ENCODE results near the gene KRT3. TPM values are rescaled to one million over a fixed set of nuclear protein-coding genes. Genes with fewer than 3 reads are reported as not detected.

The KRT3 gene
- total and polyA plus RNA-seq, 9 of the 15 experiments (the other 6 are each of a cell fraction or from before 2014, with no cell fraction given) = not detected

DNA sequence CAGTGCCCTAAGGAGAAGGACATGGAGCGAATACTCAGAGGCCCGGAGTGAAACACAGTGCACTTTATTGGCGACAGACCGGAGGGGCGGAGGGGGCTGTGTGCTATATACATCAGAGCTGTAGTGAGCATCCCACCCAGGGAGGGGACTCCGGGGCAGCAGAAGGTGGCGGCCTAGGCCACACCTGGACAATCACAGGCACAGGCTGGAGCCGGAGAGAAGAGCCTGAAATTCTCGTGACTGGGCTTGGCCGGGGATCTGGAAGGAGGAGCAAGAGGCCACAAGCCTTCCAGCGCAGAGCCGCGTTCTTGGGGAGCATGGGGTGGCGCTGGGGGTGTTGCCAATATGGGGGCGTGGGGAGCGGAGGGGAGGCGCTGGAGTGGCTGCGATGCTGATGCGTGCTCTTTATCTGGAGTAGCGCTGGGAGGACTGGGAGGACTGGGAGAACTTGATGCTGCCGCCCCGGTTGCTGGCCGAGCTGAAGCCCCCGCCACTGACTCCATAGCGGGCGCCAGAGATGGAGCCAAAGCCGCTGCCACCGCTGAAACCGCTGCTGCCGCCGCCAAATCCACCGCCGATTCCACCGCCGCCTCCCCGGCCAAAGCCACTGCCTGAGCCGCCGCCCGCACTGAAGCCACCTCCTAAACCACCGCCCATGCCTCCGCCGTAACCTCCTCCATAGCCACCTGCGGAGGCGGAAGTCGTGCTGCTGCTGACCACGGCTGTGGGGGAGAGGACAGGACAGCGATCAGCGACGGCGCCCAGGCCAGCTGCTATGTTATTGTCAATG is 6.1 kb downstream of the KRT3 start (continued):
- TF ChIP-seq ETV6 (IDR thresholded peaks at IDR 0.05; ENCODE audit: borderline replicate concordance in 1 of 2, low read depth in 2 of 2, low read length in 1 of 2) = no peak
- TF ChIP-seq ETV6 (CRISPR knock-in tag; IDR thresholded peaks at IDR 0.05; ENCODE audit: borderline replicate concordance) = no peak
- no peak for TF ChIP-seq ZNF175 (CRISPR knock-in tag; IDR thresholded peaks at IDR 0.05; ENCODE audit: low read depth)
- no peak for TF ChIP-seq TOE1 (IDR thresholded peaks at IDR 0.05; ENCODE audit: borderline replicate concordance)
- no peak for TF ChIP-seq TOE1 (CRISPR knock-in tag; IDR thresholded peaks at IDR 0.05; ENCODE audit: borderline replicate concordance, low read depth)
- TF ChIP-seq TCF7L2 (IDR thresholded peaks at IDR 0.05; ENCODE audit: low read depth, low read length) = no peak
- TF ChIP-seq ZNF12 (CRISPR knock-in tag; IDR thresholded peaks at IDR 0.05) = no peak
- TF ChIP-seq, protein P1, sequence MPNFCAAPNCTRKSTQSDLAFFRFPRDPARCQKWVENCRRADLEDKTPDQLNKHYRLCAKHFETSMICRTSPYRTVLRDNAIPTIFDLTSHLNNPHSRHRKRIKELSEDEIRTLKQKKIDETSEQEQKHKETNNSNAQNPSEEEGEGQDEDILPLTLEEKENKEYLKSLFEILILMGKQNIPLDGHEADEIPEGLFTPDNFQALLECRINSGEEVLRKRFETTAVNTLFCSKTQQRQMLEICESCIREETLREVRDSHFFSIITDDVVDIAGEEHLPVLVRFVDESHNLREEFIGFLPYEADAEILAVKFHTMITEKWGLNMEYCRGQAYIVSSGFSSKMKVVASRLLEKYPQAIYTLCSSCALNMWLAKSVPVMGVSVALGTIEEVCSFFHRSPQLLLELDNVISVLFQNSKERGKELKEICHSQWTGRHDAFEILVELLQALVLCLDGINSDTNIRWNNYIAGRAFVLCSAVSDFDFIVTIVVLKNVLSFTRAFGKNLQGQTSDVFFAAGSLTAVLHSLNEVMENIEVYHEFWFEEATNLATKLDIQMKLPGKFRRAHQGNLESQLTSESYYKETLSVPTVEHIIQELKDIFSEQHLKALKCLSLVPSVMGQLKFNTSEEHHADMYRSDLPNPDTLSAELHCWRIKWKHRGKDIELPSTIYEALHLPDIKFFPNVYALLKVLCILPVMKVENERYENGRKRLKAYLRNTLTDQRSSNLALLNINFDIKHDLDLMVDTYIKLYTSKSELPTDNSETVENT (CRISPR knock-in tag; IDR thresholded peaks at IDR 0.05) = no peak
- no peak for TF ChIP-seq ELF4 (CRISPR knock-in tag; IDR thresholded peaks at IDR 0.05)
- no peak for TF ChIP-seq ZNF41 (CRISPR knock-in tag; conservative IDR thresholded peaks at IDR 0.05)
- peak in 1 of 2 experiments; percentile 64; a peak in 2 of 4 replicates for TF ChIP-seq HDAC1 (IDR thresholded peaks at IDR 0.05)
- TF ChIP-seq, protein P2, sequence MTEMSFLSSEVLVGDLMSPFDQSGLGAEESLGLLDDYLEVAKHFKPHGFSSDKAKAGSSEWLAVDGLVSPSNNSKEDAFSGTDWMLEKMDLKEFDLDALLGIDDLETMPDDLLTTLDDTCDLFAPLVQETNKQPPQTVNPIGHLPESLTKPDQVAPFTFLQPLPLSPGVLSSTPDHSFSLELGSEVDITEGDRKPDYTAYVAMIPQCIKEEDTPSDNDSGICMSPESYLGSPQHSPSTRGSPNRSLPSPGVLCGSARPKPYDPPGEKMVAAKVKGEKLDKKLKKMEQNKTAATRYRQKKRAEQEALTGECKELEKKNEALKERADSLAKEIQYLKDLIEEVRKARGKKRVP (CRISPR knock-in tag; IDR thresholded peaks at IDR 0.05) = no peak
- no peak for TF ChIP-seq NONO (IDR thresholded peaks at IDR 0.05; ENCODE audit: low read depth in 2 of 2, low read length in 1 of 2)
- TF ChIP-seq, protein P3, sequence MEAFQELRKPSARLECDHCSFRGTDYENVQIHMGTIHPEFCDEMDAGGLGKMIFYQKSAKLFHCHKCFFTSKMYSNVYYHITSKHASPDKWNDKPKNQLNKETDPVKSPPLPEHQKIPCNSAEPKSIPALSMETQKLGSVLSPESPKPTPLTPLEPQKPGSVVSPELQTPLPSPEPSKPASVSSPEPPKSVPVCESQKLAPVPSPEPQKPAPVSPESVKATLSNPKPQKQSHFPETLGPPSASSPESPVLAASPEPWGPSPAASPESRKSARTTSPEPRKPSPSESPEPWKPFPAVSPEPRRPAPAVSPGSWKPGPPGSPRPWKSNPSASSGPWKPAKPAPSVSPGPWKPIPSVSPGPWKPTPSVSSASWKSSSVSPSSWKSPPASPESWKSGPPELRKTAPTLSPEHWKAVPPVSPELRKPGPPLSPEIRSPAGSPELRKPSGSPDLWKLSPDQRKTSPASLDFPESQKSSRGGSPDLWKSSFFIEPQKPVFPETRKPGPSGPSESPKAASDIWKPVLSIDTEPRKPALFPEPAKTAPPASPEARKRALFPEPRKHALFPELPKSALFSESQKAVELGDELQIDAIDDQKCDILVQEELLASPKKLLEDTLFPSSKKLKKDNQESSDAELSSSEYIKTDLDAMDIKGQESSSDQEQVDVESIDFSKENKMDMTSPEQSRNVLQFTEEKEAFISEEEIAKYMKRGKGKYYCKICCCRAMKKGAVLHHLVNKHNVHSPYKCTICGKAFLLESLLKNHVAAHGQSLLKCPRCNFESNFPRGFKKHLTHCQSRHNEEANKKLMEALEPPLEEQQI (IDR thresholded peaks at IDR 0.05) = no peak
- TF ChIP-seq TEAD1 (CRISPR knock-in tag; IDR thresholded peaks at IDR 0.05) = no peak
- TF ChIP-seq ZNF780A (CRISPR knock-in tag; IDR thresholded peaks at IDR 0.05) = no peak
- TF ChIP-seq ZSCAN32 (CRISPR knock-in tag; IDR thresholded peaks at IDR 0.05) = no peak
- TF ChIP-seq ZNF76 (CRISPR knock-in tag; IDR thresholded peaks at IDR 0.05; ENCODE audit: borderline replicate concordance) = no peak
- no peak for TF ChIP-seq RAD51 (IDR thresholded peaks at IDR 0.05; ENCODE audit: borderline replicate concordance, low read depth)
- TF ChIP-seq HNRNPLL (IDR thresholded peaks at IDR 0.05; ENCODE audit: low read depth, low read length, poor library complexity, severe bottlenecking) = peak; percentile 66
- no peak for TF ChIP-seq ZNF124 (CRISPR knock-in tag; IDR thresholded peaks at IDR 0.05)
- no peak for TF ChIP-seq ERF (CRISPR knock-in tag; IDR thresholded peaks at IDR 0.05)
- TF ChIP-seq RNF2 (IDR thresholded peaks at IDR 0.05) = peak; percentile 60; the same call in 1 of the 2 replicates
- no peak for TF ChIP-seq ZNF212 (CRISPR knock-in tag; IDR thresholded peaks at IDR 0.05)
